Loucy (cell line): Measurements from ENCODE around the gene MBD3L1.

ENCODE experiments used
- CTCF ChIP-seq: fragments of 200-600 bp; sonication (generic); conservative IDR thresholded peaks from 2 replicates; pipeline ENCODE4 v1.5.1; 2014; ENCODE audit warnings: mild to moderate bottlenecking, antibody characterized with exemption, low read length
- EZH2phosphoT487 ChIP-seq: fragments of 200-600 bp; IDR thresholded peaks from 2 replicates; pipeline ENCODE4 v1.6.1; 2018; ENCODE audit warnings: antibody characterized with exemption, mild to moderate bottlenecking, moderate library complexity, borderline replicate concordance

- TF ChIP-seq CTCF (no peak), EZH2phosphoT487 (no peak)
These were observed 5.8 kb upstream of the MBD3L1 start for GRCh38 chr19:8826371-8826770.
